Neuronal stem cell (in vitro differentiated cells): ENCODE results near the gene ZNF438.

Experiments used
- DNase-seq: peaks from one replicate; pipeline ENCODE4 v3.0.0-alpha.2; 2013; ENCODE audit warnings: low spot score
- H2AFZ ChIP-seq: one replicate; pipeline ENCODE4 v1.6.1; 2013; ENCODE audit warnings: mild to moderate bottlenecking, low read length, inconsistent platforms
- H2AK5ac ChIP-seq: 2 replicates; pipeline ENCODE4 v1.6.1; 2013; ENCODE audit warnings: low read depth, mild to moderate bottlenecking, inconsistent platforms, low read length, moderate library complexity, mixed read lengths
- H2BK120ac ChIP-seq: 2 replicates; pipeline ENCODE4 v1.6.1; 2013; ENCODE audit warnings: low read depth, mild to moderate bottlenecking, inconsistent platforms, low read length, moderate library complexity, mixed read lengths
- H2BK12ac ChIP-seq: one replicate; pipeline ENCODE4 v1.6.1; 2013; ENCODE audit warnings: low read length, inconsistent platforms
- H2BK15ac ChIP-seq: 2 replicates; pipeline ENCODE4 v1.6.1; 2013; ENCODE audit warnings: mild to moderate bottlenecking, low read length, inconsistent platforms, mixed read lengths
- H2BK5ac ChIP-seq: one replicate; pipeline ENCODE4 v1.6.1; 2013; ENCODE audit warnings: inconsistent platforms, mild to moderate bottlenecking, low read length, moderate library complexity
- H3K14ac ChIP-seq: one replicate; pipeline ENCODE4 v1.6.1; 2013; ENCODE audit warnings: low read length, inconsistent platforms
- H3K18ac ChIP-seq: 2 replicates; pipeline ENCODE4 v1.6.1; 2013; ENCODE audit warnings: low read length, inconsistent platforms
- H3K23ac ChIP-seq: 2 replicates; pipeline ENCODE4 v1.6.1; 2013; ENCODE audit warnings: low read depth, mild to moderate bottlenecking, mixed read lengths, low read length, inconsistent platforms; ENCODE audit not compliant: poor library complexity
- H3K27ac ChIP-seq: replicated peaks from 3 replicates; pipeline ENCODE4 v1.5.1; 2013; ENCODE audit warnings: low read length, inconsistent platforms
- H3K27me3 ChIP-seq, 3 experiments: 2 replicates each; pipeline ENCODE4 v1.6.1; 2013; ENCODE audit warnings: low read length in 3 of 3, mild to moderate bottlenecking in 2 of 3, inconsistent platforms in 1 of 3, low read depth in 1 of 3, mixed read lengths in 1 of 3, moderate library complexity in 1 of 3; ENCODE audit not compliant: control insufficient read depth in 3 of 3, insufficient read depth in 3 of 3
- H3K36me3 ChIP-seq, 2 donors: replicated peaks in 1 of 2; 2 replicates each; pipeline ENCODE4 v1.6.1; 2013; ENCODE audit warnings: low read length in 2 of 2; ENCODE audit not compliant: control insufficient read depth in 2 of 2, insufficient read depth in 2 of 2
- H3K4ac ChIP-seq: 2 replicates; pipeline ENCODE4 v1.6.1; 2013; ENCODE audit warnings: inconsistent platforms, mild to moderate bottlenecking, low read length, moderate library complexity
- H3K4me1 ChIP-seq, 2 donors: 1 replicate in 1 of 2; 2 replicates in 1 of 2; pipeline ENCODE4 v1.6.1; 2013; ENCODE audit warnings: low read length in 2 of 2, low read depth in 1 of 2; ENCODE audit not compliant: control insufficient read depth in 2 of 2, insufficient read depth in 1 of 2
- H3K4me2 ChIP-seq: one replicate; pipeline ENCODE4 v1.6.1; 2013; ENCODE audit warnings: mild to moderate bottlenecking, low read length, inconsistent platforms; ENCODE audit not compliant: insufficient read depth, poor library complexity, severe bottlenecking
- H3K4me3 ChIP-seq, 2 donors: 2 replicates each; pipeline ENCODE4 v1.5.1; 2013; ENCODE audit warnings: low read length in 2 of 2, mild to moderate bottlenecking in 2 of 2, inconsistent platforms in 1 of 2, moderate library complexity in 1 of 2
- H3K79me1 ChIP-seq: one replicate; pipeline ENCODE4 v1.6.1; 2013; ENCODE audit warnings: low read depth, mild to moderate bottlenecking, inconsistent platforms, low read length, moderate library complexity
- H3K9ac ChIP-seq: one replicate; pipeline ENCODE4 v1.6.1; 2013; ENCODE audit warnings: mild to moderate bottlenecking, low read depth, low read length, inconsistent platforms; ENCODE audit not compliant: poor library complexity
- H3K9me3 ChIP-seq, 2 donors: replicated peaks in 1 of 2; 2 replicates each; pipeline versions ENCODE3 to v1.6.1; 2013; ENCODE audit warnings: low read length in 2 of 2, mild to moderate bottlenecking in 2 of 2, inconsistent platforms in 1 of 2, low read depth in 1 of 2, mixed read lengths in 1 of 2, moderate library complexity in 1 of 2; ENCODE audit not compliant: control insufficient read depth in 2 of 2, insufficient read depth in 1 of 2
- H4K8ac ChIP-seq: one replicate; pipeline ENCODE4 v1.6.1; 2013; ENCODE audit warnings: low read depth, mild to moderate bottlenecking, inconsistent platforms, low read length, moderate library complexity
- H4K91ac ChIP-seq: one replicate; pipeline ENCODE4 v1.6.1; 2013; ENCODE audit warnings: low read length, low read depth, mild to moderate bottlenecking, inconsistent platforms; ENCODE audit not compliant: poor library complexity
- WGBS, 2 donors: extraction: QIAGEN DNeasy Blood & Tissue Kit; methylation state at CpG; one replicate each; pipeline ENCODE4 v1.1.7; 2013; ENCODE audit warnings: missing lambda C conversion rate in 2 of 2, mixed read lengths in 1 of 2; ENCODE audit not compliant: insufficient read length in 2 of 2, insufficient replicate concordance in 1 of 2; ENCODE audit errors: extremely low coverage in 2 of 2; 5-methylcytosine and 5-hydroxymethylcytosine counted together

ZNF438 gene

DNA sequence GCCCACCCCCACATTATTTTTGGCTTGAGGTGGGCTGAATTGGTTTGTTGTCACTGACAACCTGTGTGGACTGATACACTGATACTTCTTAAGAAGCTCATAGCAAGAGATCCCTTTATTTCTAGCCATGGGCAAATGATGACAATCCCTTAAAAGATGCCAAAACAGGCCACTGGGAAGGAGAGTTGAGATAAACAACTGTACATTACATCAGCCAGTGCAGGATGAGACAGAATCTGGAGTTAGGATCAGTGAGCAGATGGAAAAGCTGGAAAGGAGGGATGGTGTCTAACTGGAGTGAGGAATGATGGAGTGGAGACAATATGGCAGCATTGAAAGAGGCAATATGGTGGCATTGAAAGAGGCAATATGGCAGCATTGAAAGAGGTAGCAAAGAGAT is 206.2 kb downstream of the ZNF438 start:
- H2BK5ac ChIP-seq: no peak overlapping the region
- H3K9me3 ChIP-seq: no peaks in the 10 kb centered on the region
- no peak overlapping the region for H3K9ac ChIP-seq
- H2BK120ac ChIP-seq: no peak overlapping the region
- no peaks in the 10 kb centered on the region for H3K36me3 ChIP-seq
- no peak overlapping the region for H3K4me3 ChIP-seq
- H3K14ac ChIP-seq: no peak overlapping the region
- H2AK5ac ChIP-seq: no peak overlapping the region
- H3K23ac ChIP-seq: no peak overlapping the region
- DNase-seq: no peak
- no peak overlapping the region for H4K8ac ChIP-seq
- no peak overlapping the region for H2AFZ ChIP-seq
- no peak overlapping the region for H3K4ac ChIP-seq
- H4K91ac ChIP-seq: no peak overlapping the region
- no peak overlapping the region for H3K27ac ChIP-seq
- no peaks in the 10 kb centered on the region for H3K4me1 ChIP-seq
- no peak overlapping the region for H3K18ac ChIP-seq
- no peaks in the 10 kb centered on the region for H3K79me1 ChIP-seq
- H2BK12ac ChIP-seq: no peak overlapping the region
- no peak overlapping the region for H3K4me2 ChIP-seq
- no peak overlapping the region for H2BK15ac ChIP-seq
- peaks cover 0 to 4% (median 0%) of the 10 kb centered on the region in 3 experiments for H3K27me3 ChIP-seq

- no peaks in the 10 kb centered on the region for H3K36me3 ChIP-seq
- WGBS, 2 donors: no CpG with 5 or more reads among the region's 3 CpGs
Observed at GRCh38 chr10:30825022-30825421, 206.6 kb downstream of the ZNF438 start.

DNA sequence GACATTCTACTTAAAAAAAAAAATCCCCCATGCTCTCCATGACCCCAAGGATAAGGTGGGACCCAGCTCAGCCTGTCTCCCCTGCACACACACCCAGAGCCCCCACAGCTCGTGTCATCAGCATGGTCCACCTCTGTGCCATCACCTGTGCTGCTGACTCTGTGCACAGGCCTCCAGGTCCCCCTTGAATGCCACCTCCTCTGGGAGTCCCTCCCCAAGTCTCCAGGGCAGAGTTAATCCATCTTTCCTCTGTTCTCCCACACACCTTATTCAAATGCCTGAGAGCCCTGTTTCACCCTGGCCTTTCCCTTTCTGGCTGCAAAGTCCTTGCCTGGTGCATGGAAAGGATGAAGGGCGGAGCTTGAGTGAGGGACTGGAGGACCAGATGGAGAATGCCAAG is 208.0 kb downstream of the ZNF438 start:
- no peak overlapping the region for H2AK5ac ChIP-seq
- no peak overlapping the region for H2BK12ac ChIP-seq
- no peaks in the 10 kb centered on the region for H3K4me1 ChIP-seq
- H2AFZ ChIP-seq: no peak overlapping the region
- H2BK120ac ChIP-seq: no peak overlapping the region
- H3K4ac ChIP-seq: no peak overlapping the region
- H3K27ac ChIP-seq: no peak overlapping the region
- no peak overlapping the region for H3K23ac ChIP-seq
- H3K18ac ChIP-seq: no peak overlapping the region
- H4K8ac ChIP-seq: no peak overlapping the region
- H3K14ac ChIP-seq: no peak overlapping the region
- H3K27me3 ChIP-seq: peaks cover 0 to 4% (median 0%) of the 10 kb centered on the region in 3 experiments
- no CpG with 5 or more reads among the region's 2 CpGs for WGBS, 2 donors
- no peak for DNase-seq
- H3K9me3 ChIP-seq: no peaks in the 10 kb centered on the region
- H3K9ac ChIP-seq: no peak overlapping the region
- H2BK5ac ChIP-seq: no peak overlapping the region
- H2BK15ac ChIP-seq: no peak overlapping the region
- H3K79me1 ChIP-seq: no peaks in the 10 kb centered on the region
- no peak overlapping the region for H3K4me3 ChIP-seq
- H3K36me3 ChIP-seq: no peaks in the 10 kb centered on the region
- H4K91ac ChIP-seq: no peak overlapping the region
- H3K4me2 ChIP-seq: no peak overlapping the region

More at GRCh38 chr10:30825022-30825421, 206.6 kb downstream of the ZNF438 start:
- Histone ChIP-seq H3K79me1 (no peaks in the 10 kb centered on the region), H3K4me1 (no peaks in the 10 kb centered on the region), H2BK5ac (no peak overlapping the region), H3K4ac (no peak overlapping the region), H3K18ac (no peak overlapping the region), H2BK120ac (no peak overlapping the region), H2BK15ac (no peak overlapping the region), H2AFZ (no peak overlapping the region), H4K91ac (no peak overlapping the region), H2BK12ac (no peak overlapping the region), H3K27me3 (peaks cover 0 to 4% (median 0%) of the 10 kb centered on the region in 3 experiments), H3K14ac (no peak overlapping the region), H3K9ac (no peak overlapping the region), H3K4me3 (no peak overlapping the region), H3K4me2 (no peak overlapping the region), H4K8ac (no peak overlapping the region), H3K27ac (no peak overlapping the region), H2AK5ac (no peak overlapping the region), H3K23ac (no peak overlapping the region), H3K9me3 (no peaks in the 10 kb centered on the region)
- no peak for DNase-seq

- Histone ChIP-seq H4K8ac (no peak overlapping the region), H2BK12ac (no peak overlapping the region), H3K9me3 (no peaks in the 10 kb centered on the region), H4K91ac (no peak overlapping the region), H3K27me3 (peaks cover 0 to 4% (median 0%) of the 10 kb centered on the region in 3 experiments), H3K79me1 (no peaks in the 10 kb centered on the region), H3K23ac (no peak overlapping the region), H3K27ac (no peak overlapping the region), H3K36me3 (no peaks in the 10 kb centered on the region), H3K4me3 (no peak overlapping the region), H3K18ac (no peak overlapping the region), H3K4me1 (no peaks in the 10 kb centered on the region), H2BK120ac (no peak overlapping the region), H2AK5ac (no peak overlapping the region), H2BK15ac (no peak overlapping the region), H2AFZ (no peak overlapping the region), H3K4ac (no peak overlapping the region), H3K4me2 (no peak overlapping the region), H2BK5ac (no peak overlapping the region), H3K14ac (no peak overlapping the region), H3K9ac (no peak overlapping the region)
- DNase-seq: no peak
- WGBS, 2 donors: no CpG with 5 or more reads among the region's 10 CpGs
Observed at GRCh38 chr10:30822693-30823465, 208.8 kb downstream of the ZNF438 start.
